ENCODE results near the gene NFE2L2.

DNA sequence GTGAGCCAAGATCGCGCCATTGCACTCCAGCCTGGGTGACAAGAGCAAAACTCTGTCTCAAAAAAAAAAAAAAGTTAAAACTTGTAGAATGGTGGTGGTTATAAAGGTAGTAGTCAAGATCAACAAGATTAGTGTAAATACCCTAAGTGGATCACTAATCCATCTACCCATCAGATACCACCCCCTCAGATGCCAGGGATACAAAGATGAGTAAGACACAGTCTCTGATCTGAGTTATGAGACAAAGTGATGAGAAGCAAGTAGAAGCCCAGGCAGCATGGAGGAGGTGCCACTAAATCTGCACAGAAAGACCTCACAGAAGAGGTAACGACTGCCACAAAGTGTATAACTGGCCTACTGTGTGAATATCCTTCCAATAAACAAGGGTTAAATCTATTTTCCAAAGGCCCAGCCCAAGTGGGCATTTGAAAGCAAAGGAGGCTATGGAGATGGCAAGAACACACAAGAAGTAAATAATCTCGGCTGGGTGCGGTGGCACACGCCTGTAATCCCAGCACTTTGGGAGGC lies 20.2 kb downstream of the NFE2L2 start:
- TF ChIP-seq EZH2 (IDR thresholded peaks at IDR 0.05; ENCODE audit: borderline replicate concordance, low read length) = no peak
- TF ChIP-seq, protein P1, sequence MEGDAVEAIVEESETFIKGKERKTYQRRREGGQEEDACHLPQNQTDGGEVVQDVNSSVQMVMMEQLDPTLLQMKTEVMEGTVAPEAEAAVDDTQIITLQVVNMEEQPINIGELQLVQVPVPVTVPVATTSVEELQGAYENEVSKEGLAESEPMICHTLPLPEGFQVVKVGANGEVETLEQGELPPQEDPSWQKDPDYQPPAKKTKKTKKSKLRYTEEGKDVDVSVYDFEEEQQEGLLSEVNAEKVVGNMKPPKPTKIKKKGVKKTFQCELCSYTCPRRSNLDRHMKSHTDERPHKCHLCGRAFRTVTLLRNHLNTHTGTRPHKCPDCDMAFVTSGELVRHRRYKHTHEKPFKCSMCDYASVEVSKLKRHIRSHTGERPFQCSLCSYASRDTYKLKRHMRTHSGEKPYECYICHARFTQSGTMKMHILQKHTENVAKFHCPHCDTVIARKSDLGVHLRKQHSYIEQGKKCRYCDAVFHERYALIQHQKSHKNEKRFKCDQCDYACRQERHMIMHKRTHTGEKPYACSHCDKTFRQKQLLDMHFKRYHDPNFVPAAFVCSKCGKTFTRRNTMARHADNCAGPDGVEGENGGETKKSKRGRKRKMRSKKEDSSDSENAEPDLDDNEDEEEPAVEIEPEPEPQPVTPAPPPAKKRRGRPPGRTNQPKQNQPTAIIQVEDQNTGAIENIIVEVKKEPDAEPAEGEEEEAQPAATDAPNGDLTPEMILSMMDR (IDR thresholded peaks at IDR 0.05; ENCODE audit: low read length) = no peak

Data from OCI-LY1 (cell line).